ENCODE results near the gene DNAJB6. TPM values are rescaled to one million over a fixed set of nuclear protein-coding genes. Genes with fewer than 3 reads are reported as not detected.
"Not testable (repeated sequence)": the region's sequence is repeated elsewhere in the genome, so short reads cannot be mapped to it uniquely, and the experiment has no call there.

Gene DNAJB6
- polyA plus RNA-seq, 1 donor, result 121 TPM

GRCh38 chr7:157323401-157323800 lies 13.4 kb upstream of the DNAJB6 start:
- no peak for DNase-seq (ENCODE audit: low read depth)

- DNase-seq (ENCODE audit: low read depth), result no peak
These were observed 7.4 kb upstream of the DNAJB6 start for GRCh38 chr7:157329447-157329846.

GRCh38 chr7:157330567-157330966 lies 6.2 kb upstream of the DNAJB6 start:
- DNase-seq (ENCODE audit: low read depth), result not testable (repeated sequence)

- not testable (repeated sequence) for DNase-seq (ENCODE audit: low read depth)
These were observed 5.8 kb upstream of the DNAJB6 start for GRCh38 chr7:157331049-157331448.

- DNase-seq (ENCODE audit: low read depth), result no peak
These were observed 1.6 kb upstream of the DNAJB6 start for GRCh38 chr7:157335236-157335635.

- DNase-seq (ENCODE audit: low read depth), result no peak
These were observed 817 bp upstream of the DNAJB6 start for GRCh38 chr7:157335991-157336382.

- DNase-seq (ENCODE audit: low read depth), result no peak
These were observed 729 bp downstream of the DNAJB6 start for GRCh38 chr7:157337316-157338149.

GRCh38 chr7:157339777-157340677 lies 3.2 kb downstream of the DNAJB6 start:
- DNase-seq (ENCODE audit: low read depth), result no peak

- DNase-seq (ENCODE audit: low read depth), result peak; percentile 43
These were observed 10.6 kb downstream of the DNAJB6 start for GRCh38 chr7:157347217-157347904.

- no peak for DNase-seq (ENCODE audit: low read depth)
These were observed 11.7 kb downstream of the DNAJB6 start for GRCh38 chr7:157348548-157348947.

- DNase-seq (ENCODE audit: low read depth), result no peak
These were observed 15.7 kb downstream of the DNAJB6 start for GRCh38 chr7:157352516-157352915.

GRCh38 chr7:157355784-157356511 lies 19.1 kb downstream of the DNAJB6 start:
- DNase-seq (ENCODE audit: low read depth), result no peak

- DNase-seq (ENCODE audit: low read depth), result no peak
These were observed 20.6 kb downstream of the DNAJB6 start for GRCh38 chr7:157357129-157358040.

- no peak for DNase-seq (ENCODE audit: low read depth)
These were observed 21.4 kb downstream of the DNAJB6 start for GRCh38 chr7:157358041-157358752.

- DNase-seq (ENCODE audit: low read depth), result no peak
These were observed 21.9 kb downstream of the DNAJB6 start for GRCh38 chr7:157358753-157359096.

GRCh38 chr7:157359581-157359980 lies 22.8 kb downstream of the DNAJB6 start:
- DNase-seq (ENCODE audit: low read depth), result no peak

- no peak for DNase-seq (ENCODE audit: low read depth)
These were observed 23.8 kb downstream of the DNAJB6 start for GRCh38 chr7:157360483-157361025.

- no peak for DNase-seq (ENCODE audit: low read depth)
These were observed 24.7 kb downstream of the DNAJB6 start for GRCh38 chr7:157361537-157361936.

- no peak for DNase-seq (ENCODE audit: low read depth)
These were observed 25.9 kb downstream of the DNAJB6 start for GRCh38 chr7:157362729-157363128.

Measured in forelimb muscle (tissue), 1 donor.